Psoas muscle (tissue), 8 donors: ENCODE data around the gene WDR46. TPM values are rescaled to one million over a fixed set of nuclear protein-coding genes. Genes with fewer than 3 reads are reported as not detected.

Experiments used
- ATAC-seq, 4 donors: fragments of 200-7000 bp; cut with Tn5 transposase; one replicate each; pipeline ENCODE4 v1.9.1; 2020; ENCODE audit warnings: moderate library complexity in 3 of 4, mild to moderate bottlenecking in 2 of 4
- DNase-seq, 2 donors: peaks; one replicate each; pipeline ENCODE4 v3.0.0-alpha.2; 2020
- H3K27ac ChIP-seq: fragments of 200-600 bp; one replicate; pipeline ENCODE4 v1.8.0; 2022
- H3K27me3 ChIP-seq, 3 donors: fragments of 200-600 bp in 1 of 3; one replicate each; pipeline versions ENCODE4 v1.6.1 to v1.8.0; 2013 to 2022; ENCODE audit warnings: low read length in 2 of 3, mild to moderate bottlenecking in 2 of 3, moderate library complexity in 1 of 3; ENCODE audit not compliant: insufficient read depth in 3 of 3
- H3K36me3 ChIP-seq, 2 donors: fragments of 200-600 bp in 1 of 2; one replicate each; pipeline versions ENCODE4 v1.6.1 to v1.8.0; 2013 to 2022; ENCODE audit warnings: low read depth in 1 of 2, mild to moderate bottlenecking in 1 of 2, moderate library complexity in 1 of 2; ENCODE audit not compliant: insufficient read depth in 1 of 2
- H3K4me1 ChIP-seq: fragments of 200-600 bp; one replicate; pipeline ENCODE4 v1.8.0; 2022
- H3K4me3 ChIP-seq: fragments of 200-600 bp; one replicate; pipeline ENCODE4 v1.8.0; 2022; ENCODE audit warnings: mild to moderate bottlenecking
- H3K9me3 ChIP-seq: fragments of 200-600 bp; one replicate; pipeline ENCODE4 v1.8.0; 2022
- WGBS, 3 donors: extraction: QIAGEN DNeasy Blood & Tissue Kit; methylation state at CpG; one replicate each; pipeline versions ENCODE4 v1.1.6 to v1.1.7; 2013; 5-methylcytosine and 5-hydroxymethylcytosine counted together
- intact Hi-C, 2 donors: fragments of 100-400 bp; cut with DNase I; formaldehyde crosslinking; loops; one replicate each; pipeline versions ENCODE4 v1.11.0 to v1.14.2; 2022
- polyA plus RNA-seq, 3 donors: library from polyadenylated mRNA; stranded (reverse); fragments of 200-250 nt; gene quantifications; one replicate each; pipeline ENCODE4 v1.2.3, GENCODE V29; 2013
- total RNA-seq, 4 donors: library from RNA; stranded (reverse); fragmentation: NEBNext Ultra II Directional in 2 of 4; extraction: Animal tissue kit (Norgen Biotek cat#: 25700) in 2 of 4; gene quantifications; one replicate each; pipeline versions ENCODE4 v1.2.1 to v1.2.4, GENCODE V29; 2021 to 2023
- TF ChIP-seq, protein P1 (sequence below): fragments of 200-600 bp; IDR thresholded peaks from one replicate; pipeline ENCODE4 v1.8.0; 2022; ENCODE audit warnings: antibody characterized with exemption
- donor health status: healthy with polysubstance abuse.
- donor health status: DM: no; HTN: no; CAD: no; lungs with moderate emphysema.
- donor health status: Bipolar disorder and iron deficiency.
- donor health status: healthy.
- donor health status: DM: yes; HTN: yes; CAD: no.
- donor health status: DM: no; HTN: no; CAD: no.
- donor health status: DM: no; HTN: no; CAD: no.
- donor health status: DM: yes; HTN: yes; CAD: no.

WDR46 gene
- total and polyA plus RNA-seq, 7 donors = 22.4 to 65.0 (median 34.7) TPM

- peaks cover 2 to 61% of the 10 kb centered on the region in 2 donors for H3K36me3 ChIP-seq
- intact Hi-C loops = no loop called here
These were observed 17.3 kb upstream of the WDR46 start for GRCh38 chr6:33306356-33306755.

GRCh38 chr6:33305052-33305451 is 16.0 kb upstream of the WDR46 start:
- peaks cover 2 to 51% of the 10 kb centered on the region in 2 donors for H3K36me3 ChIP-seq
- ATAC-seq = peak in 1 of 4 donors; percentile 13

More at GRCh38 chr6:33306356-33306755, 17.3 kb upstream of the WDR46 start:
- ATAC-seq = no peak
- no peaks in the 10 kb centered on the region for H3K9me3 ChIP-seq
- TF ChIP-seq, protein P1, sequence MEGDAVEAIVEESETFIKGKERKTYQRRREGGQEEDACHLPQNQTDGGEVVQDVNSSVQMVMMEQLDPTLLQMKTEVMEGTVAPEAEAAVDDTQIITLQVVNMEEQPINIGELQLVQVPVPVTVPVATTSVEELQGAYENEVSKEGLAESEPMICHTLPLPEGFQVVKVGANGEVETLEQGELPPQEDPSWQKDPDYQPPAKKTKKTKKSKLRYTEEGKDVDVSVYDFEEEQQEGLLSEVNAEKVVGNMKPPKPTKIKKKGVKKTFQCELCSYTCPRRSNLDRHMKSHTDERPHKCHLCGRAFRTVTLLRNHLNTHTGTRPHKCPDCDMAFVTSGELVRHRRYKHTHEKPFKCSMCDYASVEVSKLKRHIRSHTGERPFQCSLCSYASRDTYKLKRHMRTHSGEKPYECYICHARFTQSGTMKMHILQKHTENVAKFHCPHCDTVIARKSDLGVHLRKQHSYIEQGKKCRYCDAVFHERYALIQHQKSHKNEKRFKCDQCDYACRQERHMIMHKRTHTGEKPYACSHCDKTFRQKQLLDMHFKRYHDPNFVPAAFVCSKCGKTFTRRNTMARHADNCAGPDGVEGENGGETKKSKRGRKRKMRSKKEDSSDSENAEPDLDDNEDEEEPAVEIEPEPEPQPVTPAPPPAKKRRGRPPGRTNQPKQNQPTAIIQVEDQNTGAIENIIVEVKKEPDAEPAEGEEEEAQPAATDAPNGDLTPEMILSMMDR = no peak
- no peak overlapping the region for H3K4me3 ChIP-seq
- no peaks in the 10 kb centered on the region for H3K27me3 ChIP-seq
- peaks cover 5% of the 10 kb centered on the region for H3K4me1 ChIP-seq
- no peak for DNase-seq
- 86 to 89% (median 87%) methylated on average over 4 of the region's 4 CpGs for WGBS, 3 donors
- no peak overlapping the region for H3K27ac ChIP-seq

DNA sequence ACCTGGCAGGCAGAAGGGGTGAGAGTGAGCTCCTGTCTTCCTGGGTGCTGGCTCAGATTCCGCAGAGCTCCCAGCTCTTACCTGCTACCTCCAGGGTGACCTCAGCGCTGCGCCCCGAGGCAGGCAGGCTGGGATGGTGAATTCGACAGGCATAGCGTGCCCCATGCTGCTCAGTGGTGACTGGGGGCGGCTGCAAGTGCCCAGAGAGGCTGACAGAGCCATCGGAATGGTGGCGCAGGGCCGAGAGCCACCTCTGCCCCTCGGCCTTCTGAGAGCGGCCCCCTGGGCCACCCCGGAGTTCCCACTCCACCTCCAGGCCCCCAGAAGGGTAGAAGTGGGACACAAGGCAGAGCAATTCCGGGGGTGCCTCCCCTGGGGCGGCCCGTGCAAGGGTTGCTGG is 15.2 kb upstream of the WDR46 start:
- Histone ChIP-seq H3K36me3 (peaks cover 2 to 48% of the 10 kb centered on the region in 2 donors), H3K4me1 (peaks cover 17% of the 10 kb centered on the region), H3K9me3 (no peaks in the 10 kb centered on the region), H3K27me3 (no peaks in the 10 kb centered on the region), H3K4me3 (no peak overlapping the region), H3K27ac (no peak overlapping the region)
- 86 to 89% (median 88%) methylated on average over 16 of the region's 16 CpGs for WGBS, 3 donors
- TF ChIP-seq, protein P1 = no peak
- DNase-seq (no peak), ATAC-seq (no peak)
- intact Hi-C loops = no loop called here

More at GRCh38 chr6:33305052-33305451, 16.0 kb upstream of the WDR46 start:
- Histone ChIP-seq H3K4me3 (no peak overlapping the region), H3K9me3 (no peaks in the 10 kb centered on the region), H3K27me3 (no peaks in the 10 kb centered on the region), H3K27ac (no peak overlapping the region), H3K4me1 (peaks cover 17% of the 10 kb centered on the region)
- TF ChIP-seq, protein P1 = no peak
- WGBS, 3 donors = 71 to 76% (median 76%) methylated on average over 8 of the region's 8 CpGs
- intact Hi-C loops = no loop called here
- DNase-seq = no peak

- intact Hi-C loops = loop anchor here in 1 of 2 donors (2.0 kb wide), 1 partner anchor 13 kb away; the partner anchor contains the start of gene TAPBP
- DNase-seq (no peak), ATAC-seq (no peak)
- H3K9me3 ChIP-seq = no peaks in the 10 kb centered on the region
- no peaks in the 10 kb centered on the region for H3K27me3 ChIP-seq
- peaks cover 26% of the 10 kb centered on the region for H3K4me1 ChIP-seq
- WGBS, 3 donors = 82 to 89% (median 82%) methylated on average over 3 of the region's 3 CpGs
- TF ChIP-seq, protein P1 = no peak
- peaks cover 2 to 43% of the 10 kb centered on the region in 2 donors for H3K36me3 ChIP-seq
- no peak overlapping the region for H3K4me3 ChIP-seq
- no peak overlapping the region for H3K27ac ChIP-seq
These were observed 12.8 kb upstream of the WDR46 start for GRCh38 chr6:33301877-33302276.
